Mucosa of stomach (tissue), 1 donor: ENCODE results near the gene LMOD3.

Experiments
- H3K27me3 ChIP-seq: one replicate; pipeline ENCODE4 v1.7.0; 2013; ENCODE audit warnings: mild to moderate bottlenecking, low read length; ENCODE audit not compliant: control insufficient read depth, insufficient read depth
- H3K36me3 ChIP-seq: one replicate; pipeline ENCODE4 v1.7.0; 2013; ENCODE audit warnings: low read length; ENCODE audit not compliant: control insufficient read depth, insufficient read depth
- H3K4me1 ChIP-seq: one replicate; pipeline ENCODE4 v1.7.0; 2013; ENCODE audit warnings: mild to moderate bottlenecking, low read length; ENCODE audit not compliant: control insufficient read depth, insufficient read depth
- H3K4me3 ChIP-seq: one replicate; pipeline ENCODE4 v1.7.0; 2013; ENCODE audit warnings: low read length
- H3K9ac ChIP-seq: one replicate; pipeline ENCODE4 v1.7.0; 2013; ENCODE audit warnings: mild to moderate bottlenecking, low read length, moderate library complexity
- H3K9me3 ChIP-seq: one replicate; pipeline ENCODE4 v1.7.0; 2013; ENCODE audit warnings: mild to moderate bottlenecking, low read length, moderate library complexity; ENCODE audit not compliant: control insufficient read depth
- donor health status: Pancreatic carcinoma.

Gene LMOD3

GRCh38 chr3:69066121-69066520 is 56.3 kb downstream of the LMOD3 start:
- no peak overlapping the region for H3K9ac ChIP-seq
- H3K9me3 ChIP-seq = no peaks in the 10 kb centered on the region
- H3K36me3 ChIP-seq = no peaks in the 10 kb centered on the region
- no peaks in the 10 kb centered on the region for H3K4me1 ChIP-seq
- no peak overlapping the region for H3K4me3 ChIP-seq
- no peaks in the 10 kb centered on the region for H3K27me3 ChIP-seq

- Histone ChIP-seq H3K4me3 (no peak overlapping the region), H3K27me3 (no peaks in the 10 kb centered on the region), H3K9me3 (no peaks in the 10 kb centered on the region), H3K36me3 (no peaks in the 10 kb centered on the region), H3K9ac (no peak overlapping the region), H3K4me1 (no peaks in the 10 kb centered on the region)
Measured at GRCh38 chr3:69065318-69065964, 57.0 kb downstream of the LMOD3 start.

- Histone ChIP-seq H3K4me3 (no peak overlapping the region), H3K36me3 (no peaks in the 10 kb centered on the region), H3K27me3 (no peaks in the 10 kb centered on the region), H3K9me3 (no peaks in the 10 kb centered on the region), H3K9ac (no peak overlapping the region), H3K4me1 (no peaks in the 10 kb centered on the region)
Measured at GRCh38 chr3:69063636-69064035, 58.8 kb downstream of the LMOD3 start.

- H3K9me3 ChIP-seq = no peaks in the 10 kb centered on the region
- H3K36me3 ChIP-seq = no peaks in the 10 kb centered on the region
- no peak overlapping the region for H3K9ac ChIP-seq
- H3K4me3 ChIP-seq = no peak overlapping the region
- H3K4me1 ChIP-seq = no peaks in the 10 kb centered on the region
- no peaks in the 10 kb centered on the region for H3K27me3 ChIP-seq
Measured at GRCh38 chr3:69059688-69060087, 62.7 kb downstream of the LMOD3 start.

- Histone ChIP-seq H3K36me3 (no peaks in the 10 kb centered on the region), H3K9me3 (no peaks in the 10 kb centered on the region), H3K9ac (no peak overlapping the region), H3K4me3 (no peak overlapping the region), H3K4me1 (no peaks in the 10 kb centered on the region), H3K27me3 (no peaks in the 10 kb centered on the region)
Measured at GRCh38 chr3:69058947-69059224, 63.5 kb downstream of the LMOD3 start.

- no peak overlapping the region for H3K4me3 ChIP-seq
- H3K9ac ChIP-seq = no peak overlapping the region
- no peaks in the 10 kb centered on the region for H3K27me3 ChIP-seq
- no peaks in the 10 kb centered on the region for H3K9me3 ChIP-seq
- H3K4me1 ChIP-seq = no peaks in the 10 kb centered on the region
- H3K36me3 ChIP-seq = no peaks in the 10 kb centered on the region
Measured at GRCh38 chr3:69058180-69058946, 64.0 kb downstream of the LMOD3 start.
